Neuronal stem cell (in vitro differentiated cells): ENCODE results near the gene NELL1. TPM values are rescaled to one million over a fixed set of nuclear protein-coding genes. Genes with fewer than 3 reads are reported as not detected.
A peak's percentile ranks its signal among the peaks of the same experiment; 100 is the strongest.

Source experiments
- DNase-seq: peaks from one replicate; pipeline ENCODE4 v3.0.0-alpha.2; 2013; ENCODE audit warnings: low spot score
- H2AFZ ChIP-seq: one replicate; pipeline ENCODE4 v1.6.1; 2013; ENCODE audit warnings: mild to moderate bottlenecking, low read length, inconsistent platforms
- H2AK5ac ChIP-seq: 2 replicates; pipeline ENCODE4 v1.6.1; 2013; ENCODE audit warnings: low read depth, mild to moderate bottlenecking, inconsistent platforms, low read length, moderate library complexity, mixed read lengths
- H2BK120ac ChIP-seq: 2 replicates; pipeline ENCODE4 v1.6.1; 2013; ENCODE audit warnings: low read depth, mild to moderate bottlenecking, inconsistent platforms, low read length, moderate library complexity, mixed read lengths
- H2BK12ac ChIP-seq: one replicate; pipeline ENCODE4 v1.6.1; 2013; ENCODE audit warnings: low read length, inconsistent platforms
- H2BK15ac ChIP-seq: 2 replicates; pipeline ENCODE4 v1.6.1; 2013; ENCODE audit warnings: mild to moderate bottlenecking, low read length, inconsistent platforms, mixed read lengths
- H2BK5ac ChIP-seq: one replicate; pipeline ENCODE4 v1.6.1; 2013; ENCODE audit warnings: inconsistent platforms, mild to moderate bottlenecking, low read length, moderate library complexity
- H3K14ac ChIP-seq: one replicate; pipeline ENCODE4 v1.6.1; 2013; ENCODE audit warnings: low read length, inconsistent platforms
- H3K18ac ChIP-seq: 2 replicates; pipeline ENCODE4 v1.6.1; 2013; ENCODE audit warnings: low read length, inconsistent platforms
- H3K23ac ChIP-seq: 2 replicates; pipeline ENCODE4 v1.6.1; 2013; ENCODE audit warnings: low read depth, mild to moderate bottlenecking, mixed read lengths, low read length, inconsistent platforms; ENCODE audit not compliant: poor library complexity
- H3K27ac ChIP-seq: replicated peaks from 3 replicates; pipeline ENCODE4 v1.5.1; 2013; ENCODE audit warnings: low read length, inconsistent platforms
- H3K27me3 ChIP-seq, 3 experiments: 2 replicates each; pipeline ENCODE4 v1.6.1; 2013; ENCODE audit warnings: low read length in 3 of 3, mild to moderate bottlenecking in 2 of 3, inconsistent platforms in 1 of 3, low read depth in 1 of 3, mixed read lengths in 1 of 3, moderate library complexity in 1 of 3; ENCODE audit not compliant: control insufficient read depth in 3 of 3, insufficient read depth in 3 of 3
- H3K36me3 ChIP-seq, 2 donors: replicated peaks in 1 of 2; 2 replicates each; pipeline ENCODE4 v1.6.1; 2013; ENCODE audit warnings: low read length in 2 of 2; ENCODE audit not compliant: control insufficient read depth in 2 of 2, insufficient read depth in 2 of 2
- H3K4ac ChIP-seq: 2 replicates; pipeline ENCODE4 v1.6.1; 2013; ENCODE audit warnings: inconsistent platforms, mild to moderate bottlenecking, low read length, moderate library complexity
- H3K4me1 ChIP-seq, 2 donors: 1 replicate in 1 of 2; 2 replicates in 1 of 2; pipeline ENCODE4 v1.6.1; 2013; ENCODE audit warnings: low read length in 2 of 2, low read depth in 1 of 2; ENCODE audit not compliant: control insufficient read depth in 2 of 2, insufficient read depth in 1 of 2
- H3K4me2 ChIP-seq: one replicate; pipeline ENCODE4 v1.6.1; 2013; ENCODE audit warnings: mild to moderate bottlenecking, low read length, inconsistent platforms; ENCODE audit not compliant: insufficient read depth, poor library complexity, severe bottlenecking
- H3K4me3 ChIP-seq, 2 donors: 2 replicates each; pipeline ENCODE4 v1.5.1; 2013; ENCODE audit warnings: low read length in 2 of 2, mild to moderate bottlenecking in 2 of 2, inconsistent platforms in 1 of 2, moderate library complexity in 1 of 2
- H3K79me1 ChIP-seq: one replicate; pipeline ENCODE4 v1.6.1; 2013; ENCODE audit warnings: low read depth, mild to moderate bottlenecking, inconsistent platforms, low read length, moderate library complexity
- H3K9ac ChIP-seq: one replicate; pipeline ENCODE4 v1.6.1; 2013; ENCODE audit warnings: mild to moderate bottlenecking, low read depth, low read length, inconsistent platforms; ENCODE audit not compliant: poor library complexity
- H3K9me3 ChIP-seq, 2 donors: replicated peaks in 1 of 2; 2 replicates each; pipeline versions ENCODE3 to v1.6.1; 2013; ENCODE audit warnings: low read length in 2 of 2, mild to moderate bottlenecking in 2 of 2, inconsistent platforms in 1 of 2, low read depth in 1 of 2, mixed read lengths in 1 of 2, moderate library complexity in 1 of 2; ENCODE audit not compliant: control insufficient read depth in 2 of 2, insufficient read depth in 1 of 2
- H4K8ac ChIP-seq: one replicate; pipeline ENCODE4 v1.6.1; 2013; ENCODE audit warnings: low read depth, mild to moderate bottlenecking, inconsistent platforms, low read length, moderate library complexity
- H4K91ac ChIP-seq: one replicate; pipeline ENCODE4 v1.6.1; 2013; ENCODE audit warnings: low read length, low read depth, mild to moderate bottlenecking, inconsistent platforms; ENCODE audit not compliant: poor library complexity
- WGBS, 2 donors: extraction: QIAGEN DNeasy Blood & Tissue Kit; methylation state at CpG; one replicate each; pipeline ENCODE4 v1.1.7; 2013; ENCODE audit warnings: missing lambda C conversion rate in 2 of 2, mixed read lengths in 1 of 2; ENCODE audit not compliant: insufficient read length in 2 of 2, insufficient replicate concordance in 1 of 2; ENCODE audit errors: extremely low coverage in 2 of 2; 5-methylcytosine and 5-hydroxymethylcytosine counted together
- polyA plus RNA-seq, 2 experiments: library from polyadenylated mRNA; stranded (reverse); fragments of 200-250 nt; gene quantifications; one replicate each; pipeline ENCODE4 v1.2.3, GENCODE V29; 2013

Gene NELL1
- 0.01 TPM for polyA plus RNA-seq (2013, experiment 1 of 2)
- not detected for polyA plus RNA-seq (2013, experiment 2 of 2)

GRCh38 chr11:20668844-20669819, at the start of gene NELL1:
TSS of gene NELL1 (plus strand) at chr11:20669586.
- no peak for DNase-seq
- Histone ChIP-seq H3K4me1 (peaks cover 3 to 10% of the 10 kb centered on the region in 2 donors), H3K79me1 (no peaks in the 10 kb centered on the region), H3K36me3 (no peaks in the 10 kb centered on the region), H3K4me2 (peak within 1 kb of the TSS; percentile 98), H2AK5ac (no peak within 1 kb of the TSS), H3K27ac (no peak within 1 kb of the TSS), H3K4me3 (peak within 1 kb of the TSS; percentile 19 to 82), H3K4ac (no peak within 1 kb of the TSS), H2BK120ac (peak within 1 kb of the TSS; percentile 36), H3K9ac (peak within 1 kb of the TSS; percentile 87), H2BK12ac (no peak within 1 kb of the TSS), H4K8ac (no peak within 1 kb of the TSS), H3K23ac (peak within 1 kb of the TSS; percentile 70), H3K9me3 (no peaks in the 10 kb centered on the region), H4K91ac (no peak within 1 kb of the TSS), H3K18ac (peak within 1 kb of the TSS; percentile 54), H2BK5ac (no peak within 1 kb of the TSS), H3K14ac (no peak within 1 kb of the TSS), H2AFZ (peak within 1 kb of the TSS; percentile 83), H3K27me3 (peaks cover 17 to 69% (median 54%) of the 10 kb centered on the region in 3 experiments), H2BK15ac (no peak within 1 kb of the TSS)
- WGBS, 2 donors, result no CpG with 5 or more reads among the region's 93 CpGs

GRCh38 chr11:20620988-20621387, 48.4 kb upstream of the NELL1 start:
- WGBS, 2 donors, result no CpG with 5 or more reads among the region's 2 CpGs
- H3K9me3 ChIP-seq, result no peaks in the 10 kb centered on the region

GRCh38 chr11:20621679-20622078, 47.7 kb upstream of the NELL1 start:
- H3K4me1 ChIP-seq, result peaks cover 0 to 3% of the 10 kb centered on the region in 2 donors
- no peak overlapping the region for H3K14ac ChIP-seq
- H3K27me3 ChIP-seq, result peaks cover 0 to 16% (median 2%) of the 10 kb centered on the region in 3 experiments
- H3K18ac ChIP-seq, result no peak overlapping the region
- H3K4me3 ChIP-seq, result no peak overlapping the region
- H2BK5ac ChIP-seq, result no peak overlapping the region
- no peak overlapping the region for H2BK120ac ChIP-seq
- no peaks in the 10 kb centered on the region for H3K79me1 ChIP-seq
- H3K23ac ChIP-seq, result no peak overlapping the region
- H3K9me3 ChIP-seq, result no peaks in the 10 kb centered on the region
- no peaks in the 10 kb centered on the region for H3K36me3 ChIP-seq
- no peak overlapping the region for H2BK15ac ChIP-seq
- no peak overlapping the region for H4K8ac ChIP-seq
- no peak overlapping the region for H4K91ac ChIP-seq
- H3K27ac ChIP-seq, result no peak overlapping the region
- no peak for DNase-seq
- no peak overlapping the region for H2AK5ac ChIP-seq
- H3K9ac ChIP-seq, result no peak overlapping the region
- no peak overlapping the region for H2AFZ ChIP-seq
- WGBS, 2 donors, result no CpG with 5 or more reads among the region's 6 CpGs
- H3K4ac ChIP-seq, result no peak overlapping the region
- H3K4me2 ChIP-seq, result no peak overlapping the region
- no peak overlapping the region for H2BK12ac ChIP-seq

More at GRCh38 chr11:20620988-20621387, 48.4 kb upstream of the NELL1 start:
- H3K4me2 ChIP-seq, result no peak overlapping the region
- no peak overlapping the region for H2BK5ac ChIP-seq
- H3K36me3 ChIP-seq, result no peaks in the 10 kb centered on the region
- no peak overlapping the region for H2AFZ ChIP-seq
- H3K4ac ChIP-seq, result no peak overlapping the region
- H4K91ac ChIP-seq, result no peak overlapping the region
- H4K8ac ChIP-seq, result no peak overlapping the region
- no peak for DNase-seq
- H3K79me1 ChIP-seq, result no peaks in the 10 kb centered on the region
- H3K4me1 ChIP-seq, result peaks cover 0 to 3% of the 10 kb centered on the region in 2 donors
- H3K14ac ChIP-seq, result no peak overlapping the region
- H3K4me3 ChIP-seq, result no peak overlapping the region
- H2BK15ac ChIP-seq, result no peak overlapping the region
- H3K23ac ChIP-seq, result no peak overlapping the region
- peaks cover 0 to 13% (median 2%) of the 10 kb centered on the region in 3 experiments for H3K27me3 ChIP-seq
- H3K9ac ChIP-seq, result no peak overlapping the region
- H3K27ac ChIP-seq, result no peak overlapping the region
- H2BK12ac ChIP-seq, result no peak overlapping the region
- no peak overlapping the region for H3K18ac ChIP-seq
- H2BK120ac ChIP-seq, result no peak overlapping the region
- no peak overlapping the region for H2AK5ac ChIP-seq

- Histone ChIP-seq H2AK5ac (peak overlapping the region; percentile 32), H3K14ac (no peak overlapping the region), H3K36me3 (no peaks in the 10 kb centered on the region), H2BK12ac (no peak overlapping the region), H3K27me3 (peaks cover 0 to 16% (median 2%) of the 10 kb centered on the region in 3 experiments), H4K91ac (no peak overlapping the region), H3K4me2 (no peak overlapping the region), H3K4me3 (no peak overlapping the region), H2BK15ac (no peak overlapping the region), H2AFZ (no peak overlapping the region), H3K23ac (no peak overlapping the region), H3K4ac (no peak overlapping the region), H2BK120ac (no peak overlapping the region), H3K9me3 (no peaks in the 10 kb centered on the region), H4K8ac (no peak overlapping the region), H3K4me1 (no peaks in the 10 kb centered on the region), H3K18ac (no peak overlapping the region), H2BK5ac (no peak overlapping the region), H3K9ac (no peak overlapping the region), H3K79me1 (no peaks in the 10 kb centered on the region), H3K27ac (no peak overlapping the region)
- no CpG with 5 or more reads among the region's 4 CpGs for WGBS, 2 donors
- DNase-seq, result no peak
Observed at GRCh38 chr11:20623252-20623651, 46.1 kb upstream of the NELL1 start.
